Smooth muscle cell of the brain vasculature (primary cell): ENCODE data around the gene PHF20.
"Not testable (repeated sequence)": the region's sequence is repeated elsewhere in the genome, so short reads cannot be mapped to it uniquely, and the experiment has no call there.

Experiments used
- DNase-seq: peaks from one replicate; pipeline ENCODE4 v3.0.0-alpha.2; 2012; ENCODE audit warnings: low read depth, low spot score

The PHF20 gene

GRCh38 chr20:35771689-35772562 is at the start of gene PHF20:
Gene PHF20, plus strand, starts transcription at chr20:35772015. Its CDS starts 29,508 bp downstream, at chr20:35801523.
- DNase-seq, result peak; percentile 89

- DNase-seq, result not testable (repeated sequence)
Observed at GRCh38 chr20:35723275-35723639, 48.6 kb upstream of the PHF20 start.

GRCh38 chr20:35723652-35724320 is 48.0 kb upstream of the PHF20 start:
- DNase-seq, result not testable (repeated sequence)

GRCh38 chr20:35724321-35725230 is 47.2 kb upstream of the PHF20 start:
- DNase-seq, result no peak

GRCh38 chr20:35726842-35727711 is 44.7 kb upstream of the PHF20 start:
- no peak for DNase-seq

- DNase-seq, result no peak
Observed at GRCh38 chr20:35729283-35729807, 42.5 kb upstream of the PHF20 start.

- no peak for DNase-seq
Observed at GRCh38 chr20:35729836-35730582, 41.8 kb upstream of the PHF20 start.

- DNase-seq, result no peak
Observed at GRCh38 chr20:35730583-35731468, 41.0 kb upstream of the PHF20 start.

GRCh38 chr20:35731469-35731788 is 40.4 kb upstream of the PHF20 start:
- no peak for DNase-seq

GRCh38 chr20:35731862-35732643 is 39.8 kb upstream of the PHF20 start:
- no peak for DNase-seq

GRCh38 chr20:35732644-35732982 is 39.2 kb upstream of the PHF20 start:
- DNase-seq, result no peak

- no peak for DNase-seq
Observed at GRCh38 chr20:35734374-35734773, 37.4 kb upstream of the PHF20 start.

- DNase-seq, result no peak
Observed at GRCh38 chr20:35734777-35735649, 36.8 kb upstream of the PHF20 start.

- no peak for DNase-seq
Observed at GRCh38 chr20:35735826-35736470, 35.9 kb upstream of the PHF20 start.

- DNase-seq, result no peak
Observed at GRCh38 chr20:35737865-35738333, 33.9 kb upstream of the PHF20 start.

- DNase-seq, result no peak
Observed at GRCh38 chr20:35738410-35739179, 33.2 kb upstream of the PHF20 start.
